ENCODE results near the gene SPDYE1. TPM values are rescaled to one million over a fixed set of nuclear protein-coding genes. Genes with fewer than 3 reads are reported as not detected.
"Not testable (repeated sequence)": the region's sequence is repeated elsewhere in the genome, so short reads cannot be mapped to it uniquely, and the experiment has no call there.

SPDYE1 gene
- total RNA-seq, 5 donors from 2014 or later (not counting 1 experiment from before 2014, with no cell fraction given): not detected

DNA sequence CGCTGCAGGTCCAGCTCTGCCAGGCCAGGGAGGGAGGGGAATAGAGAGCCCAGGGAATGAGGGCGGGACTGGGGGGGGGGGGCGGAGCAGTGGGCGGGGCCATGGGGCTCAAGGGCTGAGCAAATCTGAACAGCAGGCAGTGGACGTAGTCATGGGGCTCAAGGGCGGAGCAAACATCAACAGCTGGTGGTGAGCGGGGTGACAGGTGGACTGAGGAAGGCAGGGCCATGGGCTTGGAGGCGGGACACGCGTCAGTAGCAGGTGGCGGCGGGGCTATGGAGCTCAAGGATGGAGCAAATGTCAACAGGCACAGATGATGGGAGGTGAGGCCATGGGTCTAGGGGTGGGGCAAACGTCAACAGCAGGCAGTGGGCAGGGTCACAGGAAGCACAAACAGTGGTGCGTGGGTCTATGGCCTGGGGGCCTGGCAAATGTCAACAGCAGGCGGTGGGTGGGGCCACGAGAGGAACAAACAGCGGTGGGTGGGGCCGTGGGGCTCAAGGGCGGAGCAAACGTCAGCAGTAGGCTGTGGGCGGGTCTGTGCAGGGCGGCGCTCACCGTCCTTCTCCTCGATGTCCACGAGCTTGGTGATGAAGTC, 41.4 kb downstream of the SPDYE1 start:
- H3K9me3 ChIP-seq; H3K27me3 ChIP-seq (replicated peaks in 1 of 2; ENCODE audit: control insufficient read depth in 2 of 2, extremely low read depth in 1 of 2, insufficient read depth in 2 of 2, low read length in 1 of 2); H3K9me3 Mint-ChIP-seq; H3K27ac ChIP-seq (ENCODE audit: low read length); CTCF ChIA-PET; H3K36me3 Mint-ChIP-seq; H3K36me3 ChIP-seq (ENCODE audit: control insufficient read depth in 2 of 2, extremely low read depth in 1 of 2, insufficient read depth in 1 of 2, low read length in 1 of 2); H3K4me3 ChIP-seq (ENCODE audit: control insufficient read depth in 1 of 2, extremely low read depth in 1 of 2, low read length in 1 of 2); H3K27me3 Mint-ChIP-seq: not testable (repeated sequence)
- Mint-ChIP-seq H3K4me1 (peaks cover 6 to 21% (median 12%) of the 10 kb centered on the region in 3 donors), H3K27ac (peak overlapping the region; percentile 77 to 81), H3K4me3 (peak overlapping the region; percentile 48 to 73 (median 63))
- POLR2A ChIA-PET: interaction anchor here in 1 of 2 donors (0.6 kb wide), 1 partner anchor 17 kb away, joined by 4 read pairs; no protein-coding TSS in a partner anchor
- WGBS (ENCODE audit: insufficient coverage): 33% methylated on average over 5 of the region's 26 CpGs
- ATAC-seq (replicated peaks in 1 of 4) (peak; percentile 51 to 70 (median 59)), DNase-seq (peak; percentile 68 to 93 (median 87))
- H3K4me1 ChIP-seq (ENCODE audit: control insufficient read depth in 1 of 2, extremely low read depth in 1 of 2, insufficient read depth in 2 of 2, low read length in 2 of 2): peaks cover 4 to 19% of the 10 kb centered on the region in 2 experiments

DNA sequence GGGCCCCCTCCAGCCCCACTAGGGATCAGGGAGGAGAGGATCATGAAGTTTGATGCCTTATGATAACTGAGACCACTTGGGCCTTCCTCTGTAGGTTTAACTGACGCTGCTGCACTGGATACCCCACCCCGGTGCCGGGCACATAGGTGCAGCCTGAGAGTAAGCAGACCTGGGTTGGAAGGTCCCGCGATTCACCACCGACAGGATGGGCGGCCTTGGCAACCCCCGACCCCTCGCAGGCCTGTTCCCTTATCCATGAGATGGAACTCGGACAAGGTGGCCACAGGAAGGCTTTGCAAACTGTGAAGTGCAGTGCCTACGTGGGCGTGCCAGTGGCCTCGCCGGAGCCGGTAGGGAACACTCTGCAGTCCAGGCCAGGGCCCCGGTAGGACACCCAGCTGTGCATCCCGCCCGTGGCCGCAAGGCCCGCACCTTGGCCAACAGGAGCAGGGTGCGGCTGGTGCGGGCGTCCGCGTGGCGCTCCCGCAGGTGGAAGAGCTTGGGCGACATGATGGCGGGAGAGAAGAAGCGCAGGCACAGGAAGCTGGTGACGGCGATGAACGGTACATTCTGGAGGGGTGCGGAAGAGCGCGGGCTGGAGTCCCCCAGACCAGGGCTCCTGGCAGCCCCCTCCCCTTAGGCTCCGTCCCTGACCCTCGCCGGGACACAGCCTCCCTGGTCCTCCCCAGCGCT, 42.2 kb downstream of the SPDYE1 start:
- Mint-ChIP-seq H3K27ac (peak overlapping the region; percentile 39 to 58), H3K4me3 (peak overlapping the region; percentile 50 to 76 (median 74)), H3K4me1 (peaks cover 6 to 23% (median 15%) of the 10 kb centered on the region in 3 donors)
- POLR2A ChIA-PET; H3K9me3 ChIP-seq; H3K27me3 Mint-ChIP-seq; H3K9me3 Mint-ChIP-seq; H3K36me3 Mint-ChIP-seq; CTCF ChIA-PET; H3K36me3 ChIP-seq (ENCODE audit: control insufficient read depth in 2 of 2, extremely low read depth in 1 of 2, insufficient read depth in 1 of 2, low read length in 1 of 2); H3K27me3 ChIP-seq (replicated peaks in 1 of 2; ENCODE audit: control insufficient read depth in 2 of 2, extremely low read depth in 1 of 2, insufficient read depth in 2 of 2, low read length in 1 of 2): not testable (repeated sequence)
- Histone ChIP-seq H3K4me3 (ENCODE audit: control insufficient read depth in 1 of 2, extremely low read depth in 1 of 2, low read length in 1 of 2) (peak overlapping the region in 1 of 2 donors; percentile 37), H3K27ac (ENCODE audit: low read length) (peak overlapping the region; percentile 38), H3K4me1 (ENCODE audit: control insufficient read depth in 1 of 2, extremely low read depth in 1 of 2, insufficient read depth in 2 of 2, low read length in 2 of 2) (peaks cover 5 to 24% of the 10 kb centered on the region in 2 experiments)
- ATAC-seq (replicated peaks in 1 of 4): peak; percentile 46 to 56 (median 51)
- WGBS (ENCODE audit: insufficient coverage): no CpG with 5 or more reads among the region's 40 CpGs
- DNase-seq: peak in 1 of 35 experiments; percentile 7

DNA sequence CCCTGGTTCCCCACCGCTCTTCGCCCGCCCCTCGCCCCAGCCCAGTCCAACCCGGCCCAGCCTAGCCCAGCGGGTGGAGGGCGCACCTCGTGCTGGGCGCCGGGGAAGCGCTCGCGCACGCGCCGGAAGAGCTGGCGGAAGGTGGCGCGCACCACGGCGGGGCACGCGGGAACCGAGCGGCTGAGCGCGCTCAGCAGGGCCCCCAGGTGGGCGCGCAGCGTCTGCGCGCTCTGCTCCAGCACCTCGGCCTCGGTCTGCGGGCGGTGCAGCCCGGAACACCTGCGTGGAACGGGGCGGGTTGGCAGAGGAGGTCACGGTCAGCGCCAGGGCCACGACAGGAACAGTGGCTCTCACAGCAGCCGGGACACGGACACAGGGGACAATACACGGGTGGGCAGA, 42.8 kb downstream of the SPDYE1 start:
- Histone ChIP-seq H3K27ac (ENCODE audit: low read length) (peak overlapping the region; percentile 55), H3K4me3 (ENCODE audit: control insufficient read depth in 1 of 2, extremely low read depth in 1 of 2, low read length in 1 of 2) (peak overlapping the region in 1 of 2 donors; percentile 41), H3K4me1 (ENCODE audit: control insufficient read depth in 1 of 2, extremely low read depth in 1 of 2, insufficient read depth in 2 of 2, low read length in 2 of 2) (peaks cover 7 to 29% of the 10 kb centered on the region in 2 experiments)
- WGBS (ENCODE audit: insufficient coverage): 0% methylated on average over 34 of the region's 46 CpGs
- H3K9me3 Mint-ChIP-seq; H3K36me3 ChIP-seq (ENCODE audit: control insufficient read depth in 2 of 2, extremely low read depth in 1 of 2, insufficient read depth in 1 of 2, low read length in 1 of 2); H3K27me3 Mint-ChIP-seq; H3K9me3 ChIP-seq; H3K27me3 ChIP-seq (replicated peaks in 1 of 2; ENCODE audit: control insufficient read depth in 2 of 2, extremely low read depth in 1 of 2, insufficient read depth in 2 of 2, low read length in 1 of 2); POLR2A ChIA-PET; H3K36me3 Mint-ChIP-seq: not testable (repeated sequence)
- Mint-ChIP-seq H3K4me3 (peak overlapping the region; percentile 74 to 81 (median 76)), H3K27ac (peak overlapping the region; percentile 82 to 87), H3K4me1 (peaks cover 9 to 28% (median 21%) of the 10 kb centered on the region in 3 donors)
- peak; percentile 65 to 77 (median 72) for ATAC-seq (replicated peaks in 1 of 4)
- DNase-seq: peak; percentile 43 to 83 (median 66)
- CTCF ChIA-PET: interaction anchor here in 1 of 2 donors (0.6 kb wide), 1 partner anchor 101 kb away, joined by 4 read pairs; no protein-coding TSS in a partner anchor

DNA sequence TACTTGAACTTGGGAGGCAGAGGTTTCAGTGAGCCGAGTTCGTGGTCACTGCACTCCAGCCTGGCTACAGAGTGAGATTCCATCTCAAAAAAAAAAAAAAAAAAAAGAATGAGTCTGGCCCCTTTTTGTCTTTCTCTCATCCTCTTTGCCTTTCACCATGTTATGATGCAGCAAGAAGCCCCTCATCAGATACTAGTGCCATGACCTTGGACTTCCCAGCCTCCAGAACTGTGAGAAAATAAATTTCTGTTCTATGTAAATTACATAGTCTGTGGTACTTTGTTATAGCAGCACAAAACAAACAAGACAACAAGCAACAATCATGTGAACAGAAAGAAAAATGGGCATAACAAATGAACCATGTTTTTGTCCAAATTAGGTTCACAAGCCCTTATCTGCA, 44.5 kb downstream of the SPDYE1 start:
- H3K27me3 Mint-ChIP-seq: no peaks in the 10 kb centered on the region
- WGBS (ENCODE audit: insufficient coverage): no CpG with 5 or more reads among the region's 2 CpGs
- DNase-seq: no peak
- Histone ChIP-seq H3K36me3 (ENCODE audit: control insufficient read depth in 2 of 2, extremely low read depth in 1 of 2, insufficient read depth in 1 of 2, low read length in 1 of 2) (peaks cover 3 to 4% of the 10 kb centered on the region in 2 donors), H3K9me3 (no peaks in the 10 kb centered on the region), H3K27me3 (replicated peaks in 1 of 2; ENCODE audit: control insufficient read depth in 2 of 2, extremely low read depth in 1 of 2, insufficient read depth in 2 of 2, low read length in 1 of 2) (no peaks in the 10 kb centered on the region), H3K4me3 (ENCODE audit: control insufficient read depth in 1 of 2, extremely low read depth in 1 of 2, low read length in 1 of 2) (no peak overlapping the region), H3K4me1 (ENCODE audit: control insufficient read depth in 1 of 2, extremely low read depth in 1 of 2, insufficient read depth in 2 of 2, low read length in 2 of 2) (peaks cover 24 to 46% of the 10 kb centered on the region in 2 experiments), H3K27ac (ENCODE audit: low read length) (no peak overlapping the region)
- H3K4me1 Mint-ChIP-seq: peaks cover 27 to 46% (median 38%) of the 10 kb centered on the region in 3 donors
- H3K36me3 Mint-ChIP-seq: peaks cover 2% of the 10 kb centered on the region
- ATAC-seq (replicated peaks in 1 of 4): no peak
- H3K27ac Mint-ChIP-seq: peak overlapping the region; percentile 76
- ChIA-PET POLR2A (interaction anchor here (0.7 kb wide), 2 partner anchors 33 to 948 kb away, joined by 3 to 10 read pairs; no protein-coding TSS in a partner anchor), CTCF (no interaction called here)
- H3K9me3 Mint-ChIP-seq: no peaks in the 10 kb centered on the region
- peak overlapping the region; percentile 29 to 53 (median 36) for H3K4me3 Mint-ChIP-seq

DNA sequence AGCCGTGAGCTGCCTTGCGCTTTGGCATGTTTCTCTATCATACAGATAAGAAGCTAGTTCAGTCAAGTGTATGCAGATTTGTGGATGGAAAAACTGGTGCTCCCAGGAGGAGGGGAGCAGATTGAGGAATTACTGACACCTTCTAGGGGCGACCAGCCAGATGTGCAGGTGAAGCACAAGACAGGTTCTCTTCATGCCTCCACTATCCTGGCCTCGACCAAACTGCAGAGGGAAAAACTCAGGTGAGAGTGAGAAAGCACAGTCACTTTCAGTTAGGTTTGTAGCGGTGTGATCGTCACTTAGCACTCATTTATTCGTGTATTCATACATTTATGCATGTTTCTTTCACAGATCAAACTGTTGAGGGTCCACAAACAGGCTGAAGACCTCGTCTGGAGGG, 46.2 kb downstream of the SPDYE1 start:
- no peaks in the 10 kb centered on the region for H3K9me3 ChIP-seq
- Mint-ChIP-seq H3K36me3 (peaks cover 2% of the 10 kb centered on the region), H3K9me3 (no peaks in the 10 kb centered on the region), H3K4me1 (peaks cover 40 to 58% (median 49%) of the 10 kb centered on the region in 3 donors), H3K27ac (peak overlapping the region; percentile 95 to 96), H3K4me3 (peak overlapping the region; percentile 84 to 89 (median 86)), H3K27me3 (no peaks in the 10 kb centered on the region)
- peak overlapping the region; percentile 76 for H3K27ac ChIP-seq (ENCODE audit: low read length)
- ChIA-PET POLR2A (no interaction called here), CTCF (interaction anchor here in 1 of 2 donors (1.6 kb wide), 1 partner anchor 37 kb away, joined by 11 read pairs; no protein-coding TSS in a partner anchor)
- H3K4me1 ChIP-seq (ENCODE audit: control insufficient read depth in 1 of 2, extremely low read depth in 1 of 2, insufficient read depth in 2 of 2, low read length in 2 of 2): peaks cover 27 to 60% of the 10 kb centered on the region in 2 experiments
- ATAC-seq (replicated peaks in 1 of 4) (no peak), DNase-seq (no peak)
- H3K27me3 ChIP-seq (replicated peaks in 1 of 2; ENCODE audit: control insufficient read depth in 2 of 2, extremely low read depth in 1 of 2, insufficient read depth in 2 of 2, low read length in 1 of 2): no peaks in the 10 kb centered on the region
- 0% methylated on average over 1 of the region's 8 CpGs for WGBS (ENCODE audit: insufficient coverage)
- H3K4me3 ChIP-seq (ENCODE audit: control insufficient read depth in 1 of 2, extremely low read depth in 1 of 2, low read length in 1 of 2): peak overlapping the region; percentile 87 to 95
- H3K36me3 ChIP-seq (ENCODE audit: control insufficient read depth in 2 of 2, extremely low read depth in 1 of 2, insufficient read depth in 1 of 2, low read length in 1 of 2): peaks cover 3 to 11% of the 10 kb centered on the region in 2 donors

All from T-cell (primary cell).